Measurements from ENCODE around the gene SLC9A9.

SLC9A9 gene

DNA sequence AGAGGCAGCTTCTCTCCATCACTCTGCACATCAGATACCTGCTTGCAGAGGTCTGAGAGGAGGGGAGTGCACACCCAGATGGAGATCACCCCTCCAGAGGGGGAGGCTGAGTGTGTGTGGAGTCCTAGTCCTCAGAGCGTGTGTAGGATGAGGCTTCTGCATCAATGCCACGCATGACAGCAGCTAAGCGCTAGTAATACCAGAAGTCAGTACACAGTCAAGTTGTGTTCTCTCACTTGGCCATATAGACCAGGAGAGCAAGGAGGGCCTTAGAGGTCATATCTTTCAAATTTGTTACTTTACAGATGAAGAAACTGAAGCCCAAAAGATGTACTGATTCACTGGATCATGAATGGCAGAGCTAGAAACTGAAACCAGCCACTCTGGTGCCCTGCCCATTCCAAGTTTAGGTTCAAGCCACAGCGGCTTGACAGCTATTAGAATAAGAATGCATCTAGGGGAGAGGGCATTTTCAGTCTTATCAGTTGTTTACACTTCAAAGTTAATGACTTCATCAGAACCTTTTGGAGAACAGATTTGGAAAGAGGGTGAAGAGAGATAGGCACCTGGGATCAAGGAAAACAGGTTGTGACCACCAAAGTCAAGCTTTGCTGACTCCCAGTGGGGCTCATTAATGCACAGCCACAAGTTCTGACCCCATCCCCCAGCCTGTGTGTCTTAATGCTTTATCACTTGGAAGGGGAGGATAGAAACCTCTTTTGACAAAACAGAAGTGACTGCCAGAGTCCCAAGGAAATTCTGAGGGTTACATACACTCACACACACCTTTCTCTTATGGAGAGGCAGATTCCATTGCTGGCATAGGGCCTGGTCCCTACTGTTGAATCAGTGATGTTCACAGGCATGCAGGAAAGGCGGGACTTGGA is 418.4 kb downstream of the SLC9A9 start:
- no peaks in the 10 kb centered on the region for H3K27me3 ChIP-seq (ENCODE audit: low read depth, low read length)

DNA sequence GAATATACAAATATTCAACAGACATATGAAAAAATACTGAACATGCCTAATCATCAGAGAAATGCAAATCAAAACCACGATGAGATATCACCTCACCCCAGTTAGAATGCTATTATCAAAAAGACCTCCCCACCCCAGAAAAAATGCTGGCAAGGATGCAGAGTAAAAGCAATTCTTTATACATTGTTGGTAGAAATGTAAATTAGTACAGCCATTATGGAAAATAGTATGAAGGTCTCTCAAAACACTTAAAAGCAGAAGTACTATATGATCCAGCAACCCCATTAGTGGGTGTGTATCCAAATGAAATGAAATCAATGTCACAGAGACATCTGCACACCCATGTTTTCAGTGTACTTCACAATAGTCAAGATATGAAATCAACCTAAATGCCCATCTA is 420.0 kb downstream of the SLC9A9 start:
- Histone ChIP-seq H3K79me2 (ENCODE audit: low read length) (no peaks in the 10 kb centered on the region), H3K36me3 (replicated peaks; ENCODE audit: low read depth, low read length) (no peaks in the 10 kb centered on the region), H2AFZ (ENCODE audit: low read depth, low read length) (no peak overlapping the region), H3K4me3 (ENCODE audit: low read length) (no peak overlapping the region), H3K9ac (ENCODE audit: low read length) (no peak overlapping the region), H3K9me3 (ENCODE audit: insufficient read depth, low read length) (0 out of 2 replicates have a peak, but pooled peaks cover 3% of the 10 kb centered on the region), H3K4me2 (ENCODE audit: low read length) (peak overlapping the region; percentile 23), H3K27me3 (ENCODE audit: low read depth, low read length) (no peaks in the 10 kb centered on the region), H3K27ac (ENCODE audit: low read length) (no peak overlapping the region), H4K20me1 (ENCODE audit: insufficient read depth, low read length) (no peaks in the 10 kb centered on the region), H3K4me1 (ENCODE audit: low read length) (peaks cover 33% of the 10 kb centered on the region)
- TF ChIP-seq EZH2phosphoT487 (IDR thresholded peaks at IDR 0.05; ENCODE audit: low read depth) = no peak
- TF ChIP-seq, protein P1, sequence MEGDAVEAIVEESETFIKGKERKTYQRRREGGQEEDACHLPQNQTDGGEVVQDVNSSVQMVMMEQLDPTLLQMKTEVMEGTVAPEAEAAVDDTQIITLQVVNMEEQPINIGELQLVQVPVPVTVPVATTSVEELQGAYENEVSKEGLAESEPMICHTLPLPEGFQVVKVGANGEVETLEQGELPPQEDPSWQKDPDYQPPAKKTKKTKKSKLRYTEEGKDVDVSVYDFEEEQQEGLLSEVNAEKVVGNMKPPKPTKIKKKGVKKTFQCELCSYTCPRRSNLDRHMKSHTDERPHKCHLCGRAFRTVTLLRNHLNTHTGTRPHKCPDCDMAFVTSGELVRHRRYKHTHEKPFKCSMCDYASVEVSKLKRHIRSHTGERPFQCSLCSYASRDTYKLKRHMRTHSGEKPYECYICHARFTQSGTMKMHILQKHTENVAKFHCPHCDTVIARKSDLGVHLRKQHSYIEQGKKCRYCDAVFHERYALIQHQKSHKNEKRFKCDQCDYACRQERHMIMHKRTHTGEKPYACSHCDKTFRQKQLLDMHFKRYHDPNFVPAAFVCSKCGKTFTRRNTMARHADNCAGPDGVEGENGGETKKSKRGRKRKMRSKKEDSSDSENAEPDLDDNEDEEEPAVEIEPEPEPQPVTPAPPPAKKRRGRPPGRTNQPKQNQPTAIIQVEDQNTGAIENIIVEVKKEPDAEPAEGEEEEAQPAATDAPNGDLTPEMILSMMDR (IDR thresholded peaks at IDR 0.05; ENCODE audit: low read depth, low read length) = no peak

More for the DNA sequence above, 418.4 kb downstream of the SLC9A9 start:
- Histone ChIP-seq H2AFZ (ENCODE audit: low read depth, low read length) (no peak overlapping the region), H3K9me3 (ENCODE audit: insufficient read depth, low read length) (0 out of 2 replicates have a peak, but pooled peaks cover 2% of the 10 kb centered on the region), H3K36me3 (replicated peaks; ENCODE audit: low read depth, low read length) (no peaks in the 10 kb centered on the region), H3K27ac (ENCODE audit: low read length) (no peak overlapping the region), H3K4me2 (ENCODE audit: low read length) (no peak overlapping the region), H4K20me1 (ENCODE audit: insufficient read depth, low read length) (no peaks in the 10 kb centered on the region), H3K4me3 (ENCODE audit: low read length) (no peak overlapping the region), H3K79me2 (ENCODE audit: low read length) (no peaks in the 10 kb centered on the region), H3K4me1 (ENCODE audit: low read length) (peaks cover 18% of the 10 kb centered on the region), H3K9ac (ENCODE audit: low read length) (no peak overlapping the region)
- TF ChIP-seq, protein P1 (IDR thresholded peaks at IDR 0.05; ENCODE audit: low read depth, low read length) = no peak
- no peak for TF ChIP-seq EZH2phosphoT487 (IDR thresholded peaks at IDR 0.05; ENCODE audit: low read depth)

DNA sequence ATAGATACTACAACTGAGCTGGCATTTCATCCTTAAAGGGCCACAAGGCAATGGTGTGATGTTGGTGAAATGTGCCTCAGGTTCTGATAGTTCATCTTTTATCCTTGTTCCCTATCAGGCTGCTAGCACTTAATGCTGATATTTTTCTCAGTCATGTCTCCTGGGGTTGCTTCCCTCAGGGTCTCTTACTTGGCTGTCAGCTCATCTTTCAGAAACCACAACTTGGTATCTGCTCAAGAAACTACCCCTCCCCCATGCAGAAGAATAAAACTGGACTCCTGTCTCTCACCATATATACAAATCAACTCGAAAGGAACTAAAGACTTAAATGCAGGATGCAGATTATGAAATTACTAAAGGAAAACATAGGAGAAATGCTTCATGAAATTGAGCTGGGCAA is 420.6 kb downstream of the SLC9A9 start:
- Histone ChIP-seq H3K9ac (ENCODE audit: low read length) (no peak overlapping the region), H3K4me2 (ENCODE audit: low read length) (peak overlapping the region; percentile 23), H3K36me3 (replicated peaks; ENCODE audit: low read depth, low read length) (no peaks in the 10 kb centered on the region), H3K27ac (ENCODE audit: low read length) (no peak overlapping the region), H3K4me1 (ENCODE audit: low read length) (peaks cover 33% of the 10 kb centered on the region), H3K79me2 (ENCODE audit: low read length) (no peaks in the 10 kb centered on the region), H3K27me3 (ENCODE audit: low read depth, low read length) (no peaks in the 10 kb centered on the region), H3K4me3 (ENCODE audit: low read length) (no peak overlapping the region), H3K9me3 (ENCODE audit: insufficient read depth, low read length) (0 out of 2 replicates have a peak, but pooled peaks cover 3% of the 10 kb centered on the region), H2AFZ (ENCODE audit: low read depth, low read length) (no peak overlapping the region), H4K20me1 (ENCODE audit: insufficient read depth, low read length) (no peaks in the 10 kb centered on the region)
- no peak for TF ChIP-seq EZH2phosphoT487 (IDR thresholded peaks at IDR 0.05; ENCODE audit: low read depth)
- TF ChIP-seq, protein P1 (IDR thresholded peaks at IDR 0.05; ENCODE audit: low read depth, low read length) = no peak

DNA sequence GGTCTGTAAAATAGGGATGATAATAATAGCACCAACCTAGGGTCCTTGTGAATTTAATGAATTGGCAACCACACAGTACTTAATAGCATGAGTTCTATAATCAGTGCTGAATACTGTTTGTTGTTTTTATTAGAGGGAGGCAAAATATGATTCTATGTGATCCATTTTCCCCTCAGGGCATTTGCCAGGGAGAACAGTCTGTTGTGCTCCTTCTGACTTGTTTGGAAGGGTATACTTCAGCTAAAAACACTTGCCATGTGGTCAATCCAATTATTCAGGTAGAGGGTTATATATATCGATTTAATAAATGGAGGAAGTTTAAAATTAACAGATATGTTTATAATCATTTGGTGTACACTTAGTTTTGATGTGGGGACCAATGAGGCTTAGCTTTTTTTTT is 423.4 kb downstream of the SLC9A9 start:
- H2AFZ ChIP-seq (ENCODE audit: low read depth, low read length) = no peak overlapping the region
- H3K4me2 ChIP-seq (ENCODE audit: low read length) = no peak overlapping the region
- H3K36me3 ChIP-seq (replicated peaks; ENCODE audit: low read depth, low read length) = no peaks in the 10 kb centered on the region
- H3K9ac ChIP-seq (ENCODE audit: low read length) = no peak overlapping the region
- H3K79me2 ChIP-seq (ENCODE audit: low read length) = no peaks in the 10 kb centered on the region
- peaks cover 33% of the 10 kb centered on the region for H3K4me1 ChIP-seq (ENCODE audit: low read length)
- no peak for TF ChIP-seq EZH2phosphoT487 (IDR thresholded peaks at IDR 0.05; ENCODE audit: low read depth)
- TF ChIP-seq, protein P1 (IDR thresholded peaks at IDR 0.05; ENCODE audit: low read depth, low read length) = no peak
- H4K20me1 ChIP-seq (ENCODE audit: insufficient read depth, low read length) = no peaks in the 10 kb centered on the region
- H3K27me3 ChIP-seq (ENCODE audit: low read depth, low read length) = no peaks in the 10 kb centered on the region
- H3K4me3 ChIP-seq (ENCODE audit: low read length) = no peak overlapping the region
- 0 out of 2 replicates have a peak, but pooled peaks cover 3% of the 10 kb centered on the region for H3K9me3 ChIP-seq (ENCODE audit: insufficient read depth, low read length)
- H3K27ac ChIP-seq (ENCODE audit: low read length) = no peak overlapping the region
